GM21619 (cell line): ENCODE measurements around the gene SORCS2.

Source experiments
- ATAC-seq: cut with Tn5 transposase; IDR thresholded peaks from one replicate; pipeline ENCODE4 v1.9.1; 2021; ENCODE audit not compliant: unreplicated experiment

SORCS2 gene

GRCh38 chr4:7727749-7728148 lies 535.4 kb downstream of the SORCS2 start:
- ATAC-seq = no peak

- no peak for ATAC-seq
Measured at GRCh38 chr4:7731437-7731836, 539.1 kb downstream of the SORCS2 start.

- no peak for ATAC-seq
Measured at GRCh38 chr4:7732263-7732662, 539.9 kb downstream of the SORCS2 start.

GRCh38 chr4:7733201-7733600 lies 540.9 kb downstream of the SORCS2 start:
- ATAC-seq = no peak

- ATAC-seq = no peak
Measured at GRCh38 chr4:7733801-7734650, 541.7 kb downstream of the SORCS2 start.

GRCh38 chr4:7734651-7735260 lies 542.4 kb downstream of the SORCS2 start:
- no peak for ATAC-seq

- ATAC-seq = no peak
Measured at GRCh38 chr4:7735395-7735794, 543.1 kb downstream of the SORCS2 start.

- no peak for ATAC-seq
Measured at GRCh38 chr4:7735961-7736360, 543.6 kb downstream of the SORCS2 start.

- ATAC-seq = no peak
Measured at GRCh38 chr4:7736436-7737267, 544.3 kb downstream of the SORCS2 start.

- ATAC-seq = no peak
Measured at GRCh38 chr4:7737268-7737645, 544.9 kb downstream of the SORCS2 start.

- ATAC-seq = no peak
Measured at GRCh38 chr4:7737752-7738457, 545.6 kb downstream of the SORCS2 start.

GRCh38 chr4:7738458-7739076 lies 546.2 kb downstream of the SORCS2 start:
- ATAC-seq = no peak

- ATAC-seq = no peak
Measured at GRCh38 chr4:7739077-7739917, 547.0 kb downstream of the SORCS2 start.

- no peak for ATAC-seq
Measured at GRCh38 chr4:7739918-7740865, 547.9 kb downstream of the SORCS2 start.

- no peak for ATAC-seq
Measured at GRCh38 chr4:7740866-7741525, 548.7 kb downstream of the SORCS2 start.

- no peak for ATAC-seq
Measured at GRCh38 chr4:7741946-7742806, 549.8 kb downstream of the SORCS2 start.

GRCh38 chr4:7742807-7743280 lies 550.5 kb downstream of the SORCS2 start:
- ATAC-seq = no peak
